SKM-1 treated with dmso at 0.1 percent for 144 hours (cell line): Measurements from ENCODE around the gene KRTAP5-3.
A peak's percentile ranks its signal among the peaks of the same experiment; 100 is the strongest.
"Not testable (repeated sequence)": the region's sequence is repeated elsewhere in the genome, so short reads cannot be mapped to it uniquely, and the experiment has no call there.

ENCODE experiments used
- DNase-seq: peaks from one replicate; lab custom pipeline; 2025; ENCODE audit not compliant: unreplicated experiment; lab: John Stamatoyannopoulos, UW

KRTAP5-3 gene

GRCh38 chr11:1584661-1585370 lies 23.4 kb downstream of the KRTAP5-3 start, which contains the start of gene KRTAP5-1:
KRTAP5-1 (minus strand) TSS chr11:1585283; CDS start chr11:1585249, 34 bp downstream.
- DNase-seq = not testable (repeated sequence)

GRCh38 chr11:1582909-1583308 lies 25.4 kb downstream of the KRTAP5-3 start:
- DNase-seq = not testable (repeated sequence)

GRCh38 chr11:1581976-1582375 lies 26.3 kb downstream of the KRTAP5-3 start:
- DNase-seq = no peak

GRCh38 chr11:1576825-1577224 lies 31.4 kb downstream of the KRTAP5-3 start:
- DNase-seq = no peak

- DNase-seq = not testable (repeated sequence)
These were observed 32.5 kb downstream of the KRTAP5-3 start for GRCh38 chr11:1575756-1576155.

- DNase-seq = no peak
These were observed 33.4 kb downstream of the KRTAP5-3 start for GRCh38 chr11:1574933-1575242.

GRCh38 chr11:1574238-1574932 lies 33.9 kb downstream of the KRTAP5-3 start:
- peak; percentile 30 for DNase-seq

- no peak for DNase-seq
These were observed 34.4 kb downstream of the KRTAP5-3 start for GRCh38 chr11:1573903-1574237.

GRCh38 chr11:1573077-1573902 lies 35.0 kb downstream of the KRTAP5-3 start:
- DNase-seq = no peak

GRCh38 chr11:1572197-1573076 lies 35.8 kb downstream of the KRTAP5-3 start, which contains the start of gene DUSP8:
DUSP8 (minus strand) TSS chr11:1572271; CDS start chr11:1565826, 6,445 bp downstream.
- DNase-seq = peak; percentile 71

GRCh38 chr11:1571760-1572196 lies 36.5 kb downstream of the KRTAP5-3 start:
- no peak for DNase-seq

- DNase-seq = no peak
These were observed 37.1 kb downstream of the KRTAP5-3 start for GRCh38 chr11:1570896-1571759.

GRCh38 chr11:1570531-1570895 lies 37.8 kb downstream of the KRTAP5-3 start:
- DNase-seq = no peak

GRCh38 chr11:1570001-1570453 lies 38.2 kb downstream of the KRTAP5-3 start:
- DNase-seq = no peak

- no peak for DNase-seq
These were observed 38.9 kb downstream of the KRTAP5-3 start for GRCh38 chr11:1569251-1569780.

- DNase-seq = no peak
These were observed 39.8 kb downstream of the KRTAP5-3 start for GRCh38 chr11:1568441-1568911.

- DNase-seq = no peak
These were observed 40.6 kb downstream of the KRTAP5-3 start for GRCh38 chr11:1567721-1568100.

GRCh38 chr11:1567052-1567720 lies 41.1 kb downstream of the KRTAP5-3 start:
- DNase-seq = no peak
